Astrocyte of the spinal cord (primary cell): ENCODE data around the gene SAMD7.

Source experiments
- DNase-seq: peaks from one replicate; pipeline ENCODE4 v3.0.0; 2011; ENCODE audit warnings: low read depth, low spot score
- H3K4me3 ChIP-seq: 2 replicates; pipeline ENCODE4 v1.5.1; 2011; ENCODE audit warnings: low read depth, mild to moderate bottlenecking, low read length, moderate library complexity
- CTCF ChIP-seq: IDR thresholded peaks from 2 replicates; pipeline ENCODE4 v1.5.1; 2012; ENCODE audit warnings: low read depth, mild to moderate bottlenecking, low read length, inconsistent platforms
- in situ Hi-C: cut with HindIII; loops from 2 replicates; pipeline ENCODE4 v1.10.0; 2017; ENCODE audit warnings: low sequenced_read_pairs

SAMD7 gene

GRCh38 chr3:169868369-169868768, 43.0 kb upstream of the SAMD7 start:
- H3K4me3 ChIP-seq: no peak overlapping the region
- in situ Hi-C loops: no loop called here
- no peak for DNase-seq
- TF ChIP-seq CTCF: no peak

GRCh38 chr3:169869484-169870220, 41.7 kb upstream of the SAMD7 start, which contains the start of gene LRRC31:
LRRC31 (minus strand) TSS chr3:169869935; CDS start chr3:169869807, 128 bp downstream.
- in situ Hi-C loops: no loop called here
- no peak for TF ChIP-seq CTCF
- no peak within 1 kb of the TSS for H3K4me3 ChIP-seq
- DNase-seq: no peak

GRCh38 chr3:169871129-169871886, 40.1 kb upstream of the SAMD7 start:
- DNase-seq: no peak
- in situ Hi-C loops: no loop called here
- no peak for TF ChIP-seq CTCF
- H3K4me3 ChIP-seq: no peak overlapping the region

- in situ Hi-C loops: no loop called here
Measured at GRCh38 chr3:169879013-169879557, 32.3 kb upstream of the SAMD7 start.

GRCh38 chr3:169879845-169880575, 31.4 kb upstream of the SAMD7 start:
- no peak for TF ChIP-seq CTCF
- H3K4me3 ChIP-seq: no peak overlapping the region
- DNase-seq: no peak
- in situ Hi-C loops: no loop called here

More at GRCh38 chr3:169879013-169879557, 32.3 kb upstream of the SAMD7 start:
- TF ChIP-seq CTCF: no peak
- H3K4me3 ChIP-seq: no peak overlapping the region
- no peak for DNase-seq

- H3K4me3 ChIP-seq: no peak overlapping the region
- DNase-seq: no peak
- TF ChIP-seq CTCF: no peak
- in situ Hi-C loops: no loop called here
Measured at GRCh38 chr3:169880576-169881250, 30.7 kb upstream of the SAMD7 start.
